Heart right ventricle (tissue), 16 donors: ENCODE data around the gene KIF1A. TPM values are rescaled to one million over a fixed set of nuclear protein-coding genes. Genes with fewer than 3 reads are reported as not detected.

Experiments
- ATAC-seq, 8 donors: fragments of 200-7000 bp; cut with Tn5 transposase; one replicate each; pipeline ENCODE4 v1.9.1; 2020; ENCODE audit warnings: mild to moderate bottlenecking in 8 of 8, moderate library complexity in 8 of 8, moderate number of reproducible peaks in 1 of 8
- DNase-seq, 2 donors: peaks; one replicate each; pipeline ENCODE4 v3.0.0-alpha.2; 2020
- H3K27ac ChIP-seq, 10 donors: fragments of 200-600 bp; sonication (generic) in 2 of 10; one replicate each; pipeline versions ENCODE4 v1.5.0 to v1.8.0; 2020 to 2022; ENCODE audit warnings: mild to moderate bottlenecking in 3 of 10
- H3K27me3 ChIP-seq, 7 donors: fragments of 200-600 bp; one replicate each; pipeline ENCODE4 v1.8.0; 2021 to 2022; ENCODE audit warnings: mild to moderate bottlenecking in 2 of 7
- H3K36me3 ChIP-seq, 9 donors: fragments of 200-600 bp; sonication (generic) in 1 of 9; one replicate each; pipeline versions ENCODE4 v1.5.0 to v1.8.0; 2020 to 2022; ENCODE audit warnings: mild to moderate bottlenecking in 2 of 9
- H3K4me1 ChIP-seq, 9 donors: fragments of 200-600 bp; sonication (generic) in 1 of 9; one replicate each; pipeline versions ENCODE4 v1.5.0 to v1.8.0; 2020 to 2022; ENCODE audit warnings: mild to moderate bottlenecking in 4 of 9
- H3K4me3 ChIP-seq, 10 donors: fragments of 200-600 bp; sonication (generic) in 2 of 10; one replicate each; pipeline versions ENCODE4 v1.5.0 to v1.8.0; 2020 to 2022; ENCODE audit warnings: mild to moderate bottlenecking in 7 of 10, moderate library complexity in 2 of 10
- H3K9me3 ChIP-seq, 11 donors: fragments of 200-600 bp in 10 of 11; sonication (generic) in 2 of 11; one replicate each; pipeline versions ENCODE4 v1.5.0 to v1.8.0; 2013 to 2022; ENCODE audit warnings: mild to moderate bottlenecking in 2 of 11, control low read depth in 1 of 11, moderate library complexity in 1 of 11
- WGBS, 2 donors: extraction: QIAGEN DNeasy Blood & Tissue Kit; methylation state at CpG; one replicate each; pipeline ENCODE4 v1.1.7; 2013; ENCODE audit warnings: inconsistent platforms in 1 of 2; 5-methylcytosine and 5-hydroxymethylcytosine counted together
- intact Hi-C, 10 donors: fragments of 100-400 bp; cut with DNase I; formaldehyde crosslinking; loops; one replicate each; pipeline versions ENCODE4 v1.11.1 to v1.14.2; 2022
- polyA plus RNA-seq, 2 donors: library from polyadenylated mRNA; stranded (reverse); fragments of 200-250 nt; gene quantifications; one replicate each; pipeline ENCODE4 v1.2.3, GENCODE V29; 2013
- total RNA-seq, 10 donors: library from RNA; stranded (reverse); fragmentation: NEBNext Ultra II Directional in 3 of 10; extraction: Animal tissue kit (Norgen Biotek cat#: 25700) in 3 of 10; gene quantifications; one replicate each; pipeline versions ENCODE4 v1.2.1 to v1.2.4, GENCODE V29; 2021 to 2023
- TF ChIP-seq, protein P1 (sequence below), 9 donors: fragments of 200-600 bp; sonication (generic) in 2 of 9; IDR thresholded peaks; one replicate each; pipeline versions ENCODE4 v1.5.0 to v1.8.0; 2021 to 2022; ENCODE audit warnings: antibody characterized with exemption in 9 of 9, mild to moderate bottlenecking in 5 of 9, moderate library complexity in 1 of 9
- donor health status: Arrhythmogenic right ventricular cardiomyopathy.
- donor health status: ischemic (EF 13 %, LVEDD 7.1; RV severe dilation, severe dysfunction).
- donor health status: healthy with polysubstance abuse.
- donor health status: DM: no; HTN: yes; CAD: no.
- donor health status: DM: no; HTN: no; CAD: no.
- donor health status: ischemic (EF 25% LVEDD 6.9; RV normal size, moderate dysfunction).
- donor health status: ischemic (EF 25% LVEDD 5.7; RV mildly dilated, moderate dysfunction).
- donor health status: healthy.
- donor health status: DM: yes; HTN: yes; CAD: no.
- donor health status: Ischemic cardiomyopathy.
- donor health status: ischemic (EF 35%, LVEDD 5.7; RV mildly dilated, moderate dysfunction).
- donor health status: nonischemic (EF 11% LVEDD 7.7; RV severe dilation, severe dysfunction).
- donor health status: DM: yes; HTN: yes; CAD: no.
- donor health status: PGD.
- donor health status: ischemic (EF 29% LVEDD 5.4; RV normal size, mild dysfunction).
- donor health status: nonischemic (EF 23%, LVEDD 6.1; RV moderate dilation, normal function).

The KIF1A gene
- total and polyA plus RNA-seq, 12 donors = 0.37 to 21.4 (median 1.4) TPM

DNA sequence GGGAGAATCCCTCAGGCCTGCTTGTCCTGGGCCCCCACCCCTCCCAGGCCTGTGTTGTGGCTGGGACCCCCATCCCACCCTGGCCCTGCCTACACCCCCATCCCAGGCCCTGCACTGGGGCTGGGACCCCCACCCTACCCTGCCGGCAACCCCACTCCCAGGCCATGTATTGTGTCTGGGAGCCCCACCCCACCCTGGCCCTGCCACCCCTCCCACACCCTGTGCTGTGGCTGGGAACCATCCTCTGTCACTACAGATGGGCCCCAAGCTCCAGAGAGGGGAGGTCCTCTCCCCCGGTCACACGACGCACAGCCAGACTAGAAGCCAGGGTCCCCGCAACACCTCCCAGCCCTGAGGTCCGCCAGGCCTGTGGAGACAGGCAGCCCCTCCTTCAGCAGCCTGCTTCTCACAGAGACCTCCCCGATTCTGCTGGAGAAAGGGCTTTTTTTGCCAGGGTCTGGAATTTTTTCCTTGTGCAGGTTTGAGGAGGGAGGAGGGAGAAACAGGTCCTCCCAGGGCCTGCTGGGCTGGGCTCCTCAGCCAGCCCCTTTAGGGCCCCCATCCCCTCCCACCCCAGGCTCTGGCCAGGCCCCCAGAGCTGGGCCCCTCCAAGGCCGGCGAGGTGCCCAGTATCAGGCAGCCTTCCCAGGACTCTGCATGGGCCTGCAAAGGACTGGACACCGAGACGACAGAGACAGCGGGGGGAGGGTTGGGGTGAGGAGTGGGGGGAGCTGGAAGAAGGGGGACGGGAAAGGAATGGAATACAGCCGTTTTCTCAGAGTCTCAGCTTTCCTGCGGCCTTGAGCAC lies 28.0 kb downstream of the KIF1A start:
- Histone ChIP-seq H3K4me3 (no peak overlapping the region), H3K27me3 (peaks cover 0 to 17% (median under 1%) of the 10 kb centered on the region in 7 donors), H3K9me3 (no peaks in the 10 kb centered on the region), H3K36me3 (no peaks in the 10 kb centered on the region), H3K4me1 (no peaks in the 10 kb centered on the region), H3K27ac (no peak overlapping the region)
- WGBS, 2 donors = 41 to 47% methylated on average over 15 of the region's 15 CpGs
- DNase-seq = peak in 1 of 2 donors; percentile 9
- intact Hi-C loops = no loop called here
- TF ChIP-seq, protein P1, sequence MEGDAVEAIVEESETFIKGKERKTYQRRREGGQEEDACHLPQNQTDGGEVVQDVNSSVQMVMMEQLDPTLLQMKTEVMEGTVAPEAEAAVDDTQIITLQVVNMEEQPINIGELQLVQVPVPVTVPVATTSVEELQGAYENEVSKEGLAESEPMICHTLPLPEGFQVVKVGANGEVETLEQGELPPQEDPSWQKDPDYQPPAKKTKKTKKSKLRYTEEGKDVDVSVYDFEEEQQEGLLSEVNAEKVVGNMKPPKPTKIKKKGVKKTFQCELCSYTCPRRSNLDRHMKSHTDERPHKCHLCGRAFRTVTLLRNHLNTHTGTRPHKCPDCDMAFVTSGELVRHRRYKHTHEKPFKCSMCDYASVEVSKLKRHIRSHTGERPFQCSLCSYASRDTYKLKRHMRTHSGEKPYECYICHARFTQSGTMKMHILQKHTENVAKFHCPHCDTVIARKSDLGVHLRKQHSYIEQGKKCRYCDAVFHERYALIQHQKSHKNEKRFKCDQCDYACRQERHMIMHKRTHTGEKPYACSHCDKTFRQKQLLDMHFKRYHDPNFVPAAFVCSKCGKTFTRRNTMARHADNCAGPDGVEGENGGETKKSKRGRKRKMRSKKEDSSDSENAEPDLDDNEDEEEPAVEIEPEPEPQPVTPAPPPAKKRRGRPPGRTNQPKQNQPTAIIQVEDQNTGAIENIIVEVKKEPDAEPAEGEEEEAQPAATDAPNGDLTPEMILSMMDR (IDR thresholded peaks at IDR 0.05) = no peak
- ATAC-seq = peak in 2 of 8 donors; percentile 40 to 47

DNA sequence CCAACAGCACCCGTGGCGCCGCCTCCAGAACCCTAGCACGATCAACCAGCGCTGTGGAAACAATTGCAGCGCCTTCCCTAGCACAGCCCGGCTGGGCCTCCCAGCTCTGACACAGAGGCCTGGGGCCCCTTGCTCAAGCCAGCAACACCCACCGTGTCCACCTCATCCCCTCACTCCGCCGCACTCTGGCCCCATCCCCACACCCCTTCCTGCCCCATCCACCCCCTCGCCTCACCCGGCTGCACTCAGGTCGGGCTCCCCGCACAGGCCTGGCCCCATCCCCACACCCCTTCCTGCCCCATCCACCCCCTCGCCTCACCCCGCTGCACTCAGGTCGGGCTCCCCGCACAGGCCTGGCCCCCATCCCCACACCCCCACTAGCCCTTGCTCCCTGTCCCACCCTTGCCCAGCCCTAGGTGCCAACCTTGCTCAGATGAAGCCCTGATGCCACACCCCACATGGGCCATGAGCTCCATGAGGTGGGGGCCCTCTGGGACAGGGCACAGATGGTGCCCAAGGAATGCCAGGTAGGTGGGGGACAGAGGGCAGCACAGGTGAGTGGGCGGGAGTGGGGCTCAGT lies 28.7 kb downstream of the KIF1A start:
- no peaks in the 10 kb centered on the region for H3K9me3 ChIP-seq
- peaks cover 0 to 18% (median 4%) of the 10 kb centered on the region in 7 donors for H3K27me3 ChIP-seq
- no peak for ATAC-seq
- peak in 1 of 2 donors; percentile 3 for DNase-seq
- intact Hi-C loops = no loop called here
- H3K36me3 ChIP-seq = no peaks in the 10 kb centered on the region
- H3K4me3 ChIP-seq = no peak overlapping the region
- TF ChIP-seq, protein P1 (IDR thresholded peaks at IDR 0.05) = no peak
- H3K4me1 ChIP-seq = no peaks in the 10 kb centered on the region
- H3K27ac ChIP-seq = no peak overlapping the region
- WGBS, 2 donors = 88 to 93% methylated on average over 17 to 19 of the region's 19 CpGs

DNA sequence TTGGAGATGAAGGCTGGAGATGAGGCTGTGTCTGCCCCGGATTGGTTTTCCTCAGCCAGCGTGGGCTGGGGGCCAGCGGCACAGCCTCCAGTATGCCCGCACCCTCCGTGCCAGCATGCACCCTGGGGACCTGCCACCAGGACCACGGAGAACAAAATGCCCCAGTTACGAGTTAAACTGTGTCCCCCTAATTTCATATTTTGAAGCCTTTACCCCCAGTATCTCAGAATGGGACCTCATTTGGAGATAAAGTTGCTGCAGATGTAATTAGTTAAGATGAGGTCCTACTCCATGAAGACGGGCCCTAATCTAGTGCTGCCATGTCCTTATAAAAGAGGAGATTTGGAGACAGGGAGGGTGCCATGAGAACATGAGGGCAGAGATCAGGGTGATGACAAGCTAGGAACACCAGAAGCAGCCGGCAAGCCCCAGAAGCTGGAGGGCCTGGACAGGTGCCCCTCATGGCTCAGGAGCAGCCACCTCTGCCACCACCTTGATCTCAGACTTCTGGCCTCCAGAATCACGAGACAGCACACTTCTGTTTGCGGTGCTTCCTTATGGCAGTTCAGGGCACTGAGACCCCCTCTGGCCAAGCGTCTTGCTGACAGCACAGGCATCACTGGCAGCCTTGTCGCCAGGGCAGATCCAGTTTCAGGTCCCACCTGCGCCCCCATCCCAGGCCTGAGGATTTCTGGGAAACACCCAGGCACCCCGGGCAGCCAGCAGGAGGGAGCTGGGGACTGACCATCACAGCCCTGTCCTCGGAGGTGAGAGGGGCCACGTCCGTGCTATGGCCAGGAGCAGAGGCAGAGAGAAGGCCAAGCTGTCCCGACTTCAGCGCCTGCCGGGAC lies 29.4 kb downstream of the KIF1A start:
- no peak for ATAC-seq
- TF ChIP-seq, protein P1 (IDR thresholded peaks at IDR 0.05) = no peak
- H3K4me1 ChIP-seq = no peaks in the 10 kb centered on the region
- no peaks in the 10 kb centered on the region for H3K9me3 ChIP-seq
- no peak overlapping the region for H3K4me3 ChIP-seq
- H3K27me3 ChIP-seq = peaks cover 0 to 14% (median 5%) of the 10 kb centered on the region in 7 donors
- DNase-seq = peak in 1 of 2 donors; percentile 5
- intact Hi-C loops = no loop called here
- WGBS, 2 donors = 91 to 95% methylated on average over 21 of the region's 21 CpGs
- no peak overlapping the region for H3K27ac ChIP-seq
- H3K36me3 ChIP-seq = no peaks in the 10 kb centered on the region
